D721Med (cell line): ENCODE measurements around the gene ACE.
"Not testable (repeated sequence)": the region's sequence is repeated elsewhere in the genome, so short reads cannot be mapped to it uniquely, and the experiment has no call there.

Experiments used
- DNase-seq: peaks from one replicate; pipeline ENCODE4 v3.0.0; 2011; ENCODE audit warnings: low spot score; ENCODE audit not compliant: insufficient read length
- FAIRE-seq: peaks from 2 replicates; lab custom pipeline; 2011; peaks lifted over from hg19 to GRCh38; lab: Jason Lieb, UNC
- TF ChIP-seq, protein P1 (sequence below): IDR thresholded peaks from 2 replicates; pipeline ENCODE4 v1.5.1; 2012; ENCODE audit warnings: mild to moderate bottlenecking, control low read depth; ENCODE audit not compliant: insufficient read depth; ENCODE audit errors: missing control alignments

Gene ACE

DNA sequence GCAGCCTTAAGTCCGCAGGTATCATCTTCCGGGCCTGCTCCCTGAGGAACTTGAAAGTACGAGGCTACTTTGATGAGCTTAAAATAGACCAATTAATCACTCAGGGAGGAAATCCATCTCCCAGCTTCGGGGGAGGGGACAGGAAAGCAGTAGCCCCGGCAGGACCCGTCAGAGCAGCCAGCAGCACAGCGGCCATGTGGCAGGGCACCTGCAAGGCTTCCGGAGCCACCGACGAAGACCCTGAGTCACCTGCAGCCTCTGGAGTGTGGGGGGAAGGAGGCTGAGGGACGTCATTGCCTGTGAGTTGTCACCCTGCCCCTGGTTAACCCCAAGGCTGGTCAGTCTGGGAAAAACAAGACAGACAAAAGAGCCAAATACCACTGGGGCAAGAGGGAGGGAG, 26.3 kb upstream of the ACE start:
- FAIRE-seq (no peak), DNase-seq (no peak)

DNA sequence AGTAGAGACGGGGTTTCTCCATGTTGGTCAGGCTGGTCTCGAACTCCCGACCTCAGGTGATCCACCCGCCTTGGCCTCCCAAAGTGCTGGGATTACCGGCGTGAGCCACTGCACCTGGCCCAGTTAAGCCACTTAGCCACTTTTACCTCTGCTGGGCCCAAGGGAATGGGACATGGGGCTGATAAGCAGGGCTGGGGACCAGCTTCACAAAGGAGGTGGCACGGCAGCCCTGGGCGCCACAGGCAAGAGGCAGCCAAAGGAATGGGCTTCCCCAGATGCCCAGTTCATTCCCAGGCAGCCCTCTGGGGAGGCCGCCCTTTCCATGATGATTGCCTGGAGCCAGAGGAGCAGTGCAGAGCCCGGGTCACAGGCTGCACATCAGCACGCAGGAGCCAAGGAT, 25.7 kb upstream of the ACE start:
- DNase-seq (no peak), FAIRE-seq (no peak)
- TF ChIP-seq, protein P1, sequence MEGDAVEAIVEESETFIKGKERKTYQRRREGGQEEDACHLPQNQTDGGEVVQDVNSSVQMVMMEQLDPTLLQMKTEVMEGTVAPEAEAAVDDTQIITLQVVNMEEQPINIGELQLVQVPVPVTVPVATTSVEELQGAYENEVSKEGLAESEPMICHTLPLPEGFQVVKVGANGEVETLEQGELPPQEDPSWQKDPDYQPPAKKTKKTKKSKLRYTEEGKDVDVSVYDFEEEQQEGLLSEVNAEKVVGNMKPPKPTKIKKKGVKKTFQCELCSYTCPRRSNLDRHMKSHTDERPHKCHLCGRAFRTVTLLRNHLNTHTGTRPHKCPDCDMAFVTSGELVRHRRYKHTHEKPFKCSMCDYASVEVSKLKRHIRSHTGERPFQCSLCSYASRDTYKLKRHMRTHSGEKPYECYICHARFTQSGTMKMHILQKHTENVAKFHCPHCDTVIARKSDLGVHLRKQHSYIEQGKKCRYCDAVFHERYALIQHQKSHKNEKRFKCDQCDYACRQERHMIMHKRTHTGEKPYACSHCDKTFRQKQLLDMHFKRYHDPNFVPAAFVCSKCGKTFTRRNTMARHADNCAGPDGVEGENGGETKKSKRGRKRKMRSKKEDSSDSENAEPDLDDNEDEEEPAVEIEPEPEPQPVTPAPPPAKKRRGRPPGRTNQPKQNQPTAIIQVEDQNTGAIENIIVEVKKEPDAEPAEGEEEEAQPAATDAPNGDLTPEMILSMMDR, result no peak

More for the DNA sequence above, 26.3 kb upstream of the ACE start:
- TF ChIP-seq, protein P1, result no peak

DNA sequence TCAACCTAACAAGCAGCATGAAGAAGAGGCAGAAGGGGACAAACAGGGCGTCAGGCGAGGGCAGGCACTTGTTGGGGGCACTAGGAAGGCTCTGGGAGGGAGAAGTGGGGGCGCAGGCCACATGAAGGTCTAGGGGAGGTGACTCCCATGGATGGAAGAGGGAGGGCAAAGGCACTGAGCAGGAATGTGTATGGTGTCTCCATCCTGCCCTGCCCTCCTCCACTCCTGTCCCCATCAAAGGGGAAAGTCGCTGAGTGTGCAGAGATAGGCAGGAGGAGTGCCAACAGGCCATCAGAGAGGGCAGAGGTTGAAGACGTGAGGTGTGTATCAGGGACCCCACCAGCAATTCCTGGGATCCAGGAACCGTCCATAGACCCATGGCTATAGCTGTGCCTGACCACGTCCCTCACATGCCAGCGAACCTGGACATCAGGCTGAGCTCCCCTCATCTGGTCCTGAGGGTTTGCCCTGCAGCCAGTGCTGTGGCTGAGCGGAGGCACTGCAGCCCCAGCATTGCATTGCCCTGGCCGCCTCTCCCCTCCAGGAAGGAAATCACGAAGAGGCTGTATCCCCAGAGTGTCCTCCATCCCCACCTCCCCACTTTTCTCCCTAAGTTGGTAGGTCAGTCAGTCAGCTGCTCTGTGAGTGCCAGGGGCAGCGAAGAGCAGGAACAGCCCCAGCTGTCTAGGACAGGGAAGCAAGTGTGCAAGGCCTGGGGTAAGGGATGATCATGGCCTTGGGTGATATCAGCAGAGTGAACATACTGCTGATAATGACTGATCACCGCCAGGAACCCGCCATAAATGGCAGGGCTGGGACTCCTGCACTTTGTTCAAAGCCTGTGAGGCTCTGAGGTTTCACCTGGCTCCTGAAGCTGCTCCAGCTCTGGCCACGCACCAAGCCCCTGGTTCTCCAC, 24.6 kb upstream of the ACE start:
- FAIRE-seq (no peak), DNase-seq (no peak)
- TF ChIP-seq, protein P1, result no peak

DNA sequence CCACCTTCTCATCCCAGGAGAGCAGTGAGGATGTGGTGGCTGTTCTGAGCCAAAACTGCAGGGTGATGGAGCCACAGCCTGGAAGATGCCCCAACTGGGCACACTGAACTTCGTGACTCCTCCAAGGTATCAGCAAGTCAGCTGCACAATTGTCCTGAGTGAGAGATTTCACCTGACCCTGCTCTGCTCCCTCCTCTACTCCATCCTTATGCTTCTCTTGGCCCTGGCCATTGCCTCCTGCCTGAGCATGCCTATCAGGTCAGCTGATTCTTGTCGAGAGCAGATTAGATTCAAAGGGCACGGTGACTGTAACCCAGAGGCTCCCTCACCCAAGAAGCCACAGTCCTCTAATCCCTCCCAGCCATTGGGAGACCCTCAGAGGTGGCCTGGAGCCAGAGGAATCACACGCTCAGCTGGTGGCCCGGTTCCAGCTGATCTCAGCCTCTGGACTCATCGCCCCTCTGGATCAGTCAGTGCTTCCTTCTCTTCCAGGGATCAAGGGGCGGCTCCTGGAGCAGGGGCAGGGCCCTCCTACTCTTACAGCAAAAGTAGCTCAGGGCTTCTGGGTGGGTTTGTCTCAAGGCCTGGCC, 23.8 kb upstream of the ACE start:
- TF ChIP-seq, protein P1, result no peak
- no peak for DNase-seq
- FAIRE-seq, result no peak

DNA sequence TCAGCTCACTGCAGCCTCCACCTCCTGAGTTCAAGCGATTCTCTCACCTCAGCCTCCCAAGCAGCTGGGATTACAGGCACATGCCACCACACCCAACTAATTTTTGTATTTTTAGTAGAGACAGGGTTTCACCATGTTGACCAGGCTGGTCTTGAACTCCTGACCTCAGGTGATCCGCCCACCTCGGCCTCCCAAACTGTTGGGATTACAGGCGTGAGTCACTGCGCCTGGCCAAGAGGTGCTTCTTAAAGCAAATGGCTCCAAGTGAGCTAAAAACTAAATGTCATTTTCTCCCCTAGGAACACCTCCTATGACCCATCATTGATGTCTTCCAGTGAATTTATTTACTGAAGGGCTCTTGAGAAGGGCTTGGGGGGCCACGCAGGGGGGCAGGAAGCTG, 22.5 kb upstream of the ACE start:
- FAIRE-seq, DNase-seq: not testable (repeated sequence)

DNA sequence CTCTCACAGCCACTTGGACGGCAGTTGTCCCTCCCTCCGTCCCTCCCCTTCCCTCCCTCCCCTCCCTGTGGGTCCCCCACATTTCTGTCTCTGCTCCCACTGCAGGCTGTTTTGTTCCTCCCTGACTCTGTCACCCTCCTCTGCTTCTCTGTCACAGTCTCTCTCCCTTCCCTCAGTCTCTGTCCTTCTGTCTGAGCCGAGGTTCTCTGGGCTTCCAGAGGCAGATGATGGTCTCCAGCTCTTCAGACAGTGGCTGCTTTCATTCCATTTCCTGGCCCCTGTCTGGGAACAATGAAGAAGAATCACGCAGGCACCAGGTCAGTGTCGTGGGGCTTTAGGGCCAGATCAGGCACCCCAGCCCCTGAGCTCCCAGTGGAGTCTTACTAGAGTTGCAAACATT, 21.9 kb upstream of the ACE start:
- DNase-seq (no peak), FAIRE-seq (no peak)
- TF ChIP-seq, protein P1, result no peak

DNA sequence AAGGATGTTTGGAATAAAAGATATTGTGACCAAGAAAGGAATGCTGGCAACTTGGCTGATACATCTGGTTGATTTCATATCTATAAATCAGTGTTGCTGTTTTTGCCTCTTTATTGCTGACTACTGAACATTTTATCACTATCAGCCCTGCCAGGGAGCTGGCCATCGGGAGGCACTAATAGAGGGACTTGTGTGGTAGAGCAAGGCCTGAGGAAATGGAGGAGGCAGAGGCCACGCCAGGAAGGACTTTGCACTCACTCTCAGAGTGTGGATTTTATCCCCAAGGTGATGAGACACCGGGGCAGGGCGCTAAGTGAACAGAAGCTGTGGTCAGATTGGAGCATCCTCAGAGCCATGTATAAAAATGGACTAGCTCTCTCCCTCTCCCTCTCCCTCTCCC, 21.4 kb upstream of the ACE start:
- TF ChIP-seq, protein P1, result no peak
- no peak for DNase-seq
- FAIRE-seq, result no peak
